GM19324 (cell line): Measurements from ENCODE around the gene HLA-DRB5.
"Not testable (repeated sequence)": the region's sequence is repeated elsewhere in the genome, so short reads cannot be mapped to it uniquely, and the experiment has no call there.

Source experiments
- ATAC-seq: cut with Tn5 transposase; IDR thresholded peaks from one replicate; pipeline ENCODE4 v1.9.1; 2021; ENCODE audit warnings: mild to moderate bottlenecking, moderate library complexity; ENCODE audit not compliant: unreplicated experiment, low FRiP score

The HLA-DRB5 gene

GRCh38 chr6:32529697-32530430 lies at the start of gene HLA-DRB5:
HLA-DRB5 (minus strand) TSS chr6:32530287; CDS start chr6:32530224, 63 bp downstream.
- ATAC-seq: peak; percentile 59

- ATAC-seq: no peak
These were observed 48.9 kb upstream of the HLA-DRB5 start for GRCh38 chr6:32578962-32579361.

DNA sequence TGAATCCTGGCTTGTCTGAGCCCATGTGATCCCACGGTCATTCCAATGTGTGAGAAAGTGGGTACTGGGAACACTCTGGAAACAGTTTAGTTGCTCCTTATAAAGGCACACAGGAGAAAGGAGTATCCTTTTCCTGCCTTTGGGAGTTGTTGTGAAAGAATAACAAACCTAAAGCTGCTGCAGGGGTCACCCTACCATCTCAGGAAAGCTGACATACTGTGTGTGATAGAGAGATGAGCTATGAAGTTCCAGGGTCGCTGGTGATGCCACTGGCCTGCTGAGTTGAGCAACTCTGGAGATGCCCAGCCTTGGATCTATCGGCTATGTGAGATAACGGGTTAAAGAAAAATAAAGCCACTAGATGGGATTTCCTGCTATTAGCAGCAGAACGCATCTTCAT lies 47.4 kb upstream of the HLA-DRB5 start:
- not testable (repeated sequence) for ATAC-seq

- ATAC-seq: no peak
These were observed 46.2 kb upstream of the HLA-DRB5 start for GRCh38 chr6:32576250-32576649.

DNA sequence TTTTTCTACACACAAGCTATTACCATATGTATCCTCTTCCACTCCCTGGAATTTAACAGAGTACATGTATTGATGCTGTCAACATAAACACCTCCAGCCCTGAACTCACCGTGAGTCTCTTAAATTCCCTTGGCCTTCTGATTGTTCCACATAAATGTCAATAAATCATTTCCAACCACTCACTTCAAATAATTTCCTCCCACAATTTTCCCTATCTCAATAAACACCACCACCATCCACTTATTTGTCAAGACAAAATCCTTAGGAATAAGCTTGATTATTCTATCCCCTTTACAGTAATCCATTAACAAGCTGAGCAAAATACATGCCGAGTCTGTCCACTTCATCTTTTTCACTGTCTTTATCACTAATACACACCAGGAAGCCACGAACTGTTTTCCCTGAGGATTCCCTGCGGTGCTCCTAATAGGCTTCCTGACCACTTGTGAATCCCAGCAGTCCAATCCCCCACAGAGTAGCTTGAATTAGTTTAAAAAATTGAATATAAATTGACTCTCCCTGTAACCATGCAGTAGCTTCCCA lies 40.3 kb upstream of the HLA-DRB5 start:
- no peak for ATAC-seq

- ATAC-seq: no peak
These were observed 38.5 kb upstream of the HLA-DRB5 start for GRCh38 chr6:32568561-32568960.

DNA sequence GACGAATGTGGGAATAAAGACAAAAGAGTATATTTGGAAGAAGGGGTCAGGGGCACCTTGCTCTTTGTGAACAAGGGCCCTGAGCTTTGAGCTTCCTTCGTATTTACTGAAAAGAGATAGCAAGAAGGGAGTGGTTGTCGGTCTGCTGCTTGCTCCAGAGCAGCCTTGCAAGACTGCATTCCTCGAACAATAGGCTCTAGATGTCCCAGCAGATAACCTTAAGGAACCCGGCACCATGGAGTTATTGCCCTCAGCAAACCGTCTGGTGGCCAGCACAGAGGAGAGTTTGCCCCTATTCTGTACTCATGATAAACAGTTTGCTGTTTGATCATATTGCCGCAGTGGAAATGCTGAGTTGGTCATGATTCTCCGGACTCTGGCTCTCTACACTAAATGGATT lies 36.9 kb upstream of the HLA-DRB5 start:
- no peak for ATAC-seq

DNA sequence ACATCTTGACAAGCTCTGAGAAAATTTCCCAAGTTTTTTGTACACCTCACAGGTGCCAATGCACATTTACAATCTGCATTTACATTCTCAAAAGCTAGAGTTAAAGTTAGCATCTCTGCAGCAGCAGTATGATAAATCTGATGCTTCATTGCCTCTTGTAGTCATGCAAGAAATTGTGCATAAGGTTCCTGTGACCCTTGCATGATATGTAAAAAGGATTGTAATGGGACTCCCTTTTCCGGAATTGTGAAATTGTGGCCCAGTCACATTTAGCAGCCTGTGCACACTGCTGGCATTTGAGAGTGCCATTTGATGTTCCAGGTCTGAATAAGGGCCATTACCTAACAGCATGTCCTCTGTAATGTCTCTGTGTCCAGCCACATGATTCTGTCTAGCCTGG lies 35.4 kb upstream of the HLA-DRB5 start:
- no peak for ATAC-seq

DNA sequence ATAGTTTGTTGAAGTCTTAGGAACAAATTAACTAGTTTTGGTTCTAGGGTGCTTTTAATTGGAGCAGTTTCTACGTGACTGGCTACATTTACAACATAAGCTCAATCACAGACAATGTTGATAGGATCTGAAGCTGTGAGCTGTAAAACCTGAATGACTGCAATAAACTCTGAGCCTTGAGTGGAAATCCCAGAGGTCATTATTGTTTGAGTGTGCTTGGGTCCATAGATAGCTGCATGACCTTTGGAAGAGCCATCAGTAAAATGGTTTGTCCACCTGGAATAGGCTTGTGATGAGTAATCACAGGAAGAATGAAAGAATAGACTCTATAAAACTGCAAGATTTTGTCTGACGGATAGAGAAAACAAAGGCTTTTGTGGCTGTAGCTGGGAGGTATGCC lies 32.9 kb upstream of the HLA-DRB5 start:
- ATAC-seq: no peak

GRCh38 chr6:32559747-32560146 lies 29.7 kb upstream of the HLA-DRB5 start:
- ATAC-seq: no peak

DNA sequence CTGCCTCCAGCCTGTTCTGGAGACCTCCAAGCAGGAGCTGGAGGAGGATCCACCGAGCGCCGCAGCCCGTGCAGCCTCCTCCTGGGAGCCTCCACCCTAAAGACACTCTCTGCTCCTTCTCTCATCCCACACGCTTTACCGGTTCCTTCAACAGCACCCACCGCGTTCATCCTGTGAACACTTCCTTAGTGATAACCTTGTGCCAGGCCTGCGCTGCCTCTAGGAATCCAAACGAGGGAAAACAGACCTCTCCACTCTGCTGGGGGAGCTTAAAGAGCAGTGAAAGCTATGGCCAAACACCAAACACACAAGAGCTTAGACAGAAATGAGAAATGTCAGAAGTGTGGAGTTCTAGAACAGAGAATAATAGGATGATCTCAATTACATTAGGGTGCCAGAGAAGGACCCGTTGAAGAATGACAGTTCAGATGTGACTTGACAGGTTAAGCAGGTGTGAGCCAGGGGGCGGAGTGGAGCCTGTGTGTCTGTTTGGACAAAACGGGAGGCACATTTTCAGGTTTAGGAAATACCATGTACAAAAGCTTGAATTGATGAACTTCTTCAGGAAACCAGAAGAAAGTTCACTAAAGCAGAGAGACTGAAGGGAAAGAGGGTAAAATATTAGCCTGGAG lies 28.5 kb upstream of the HLA-DRB5 start:
- ATAC-seq: no peak

- ATAC-seq: no peak
These were observed 24.3 kb upstream of the HLA-DRB5 start for GRCh38 chr6:32554116-32554965.

- ATAC-seq: no peak
These were observed 23.1 kb upstream of the HLA-DRB5 start for GRCh38 chr6:32553037-32553742.

DNA sequence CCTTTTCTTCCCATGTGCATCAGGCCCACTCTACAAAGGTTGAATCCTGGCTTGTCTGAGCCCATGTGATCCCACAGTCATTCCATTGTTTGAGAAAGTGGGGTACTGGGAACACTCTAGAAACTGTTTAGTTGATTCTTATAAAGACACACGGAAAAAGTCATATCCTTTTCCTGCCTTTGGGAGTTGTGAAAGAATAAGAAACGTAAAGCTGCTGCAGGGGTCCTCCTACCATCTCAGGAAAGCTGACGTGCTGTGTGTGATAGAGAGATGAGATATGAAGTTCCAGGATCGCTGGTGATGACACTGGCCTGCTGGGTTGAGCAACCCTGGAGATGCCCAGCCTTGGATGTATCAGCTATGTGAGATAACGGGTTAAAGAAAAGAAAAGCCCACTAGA lies 21.3 kb upstream of the HLA-DRB5 start:
- ATAC-seq: no peak

- ATAC-seq: no peak
These were observed 9.8 kb upstream of the HLA-DRB5 start for GRCh38 chr6:32539839-32540238.

GRCh38 chr6:32530431-32530793 lies 325 bp upstream of the HLA-DRB5 start:
- not testable (repeated sequence) for ATAC-seq

DNA sequence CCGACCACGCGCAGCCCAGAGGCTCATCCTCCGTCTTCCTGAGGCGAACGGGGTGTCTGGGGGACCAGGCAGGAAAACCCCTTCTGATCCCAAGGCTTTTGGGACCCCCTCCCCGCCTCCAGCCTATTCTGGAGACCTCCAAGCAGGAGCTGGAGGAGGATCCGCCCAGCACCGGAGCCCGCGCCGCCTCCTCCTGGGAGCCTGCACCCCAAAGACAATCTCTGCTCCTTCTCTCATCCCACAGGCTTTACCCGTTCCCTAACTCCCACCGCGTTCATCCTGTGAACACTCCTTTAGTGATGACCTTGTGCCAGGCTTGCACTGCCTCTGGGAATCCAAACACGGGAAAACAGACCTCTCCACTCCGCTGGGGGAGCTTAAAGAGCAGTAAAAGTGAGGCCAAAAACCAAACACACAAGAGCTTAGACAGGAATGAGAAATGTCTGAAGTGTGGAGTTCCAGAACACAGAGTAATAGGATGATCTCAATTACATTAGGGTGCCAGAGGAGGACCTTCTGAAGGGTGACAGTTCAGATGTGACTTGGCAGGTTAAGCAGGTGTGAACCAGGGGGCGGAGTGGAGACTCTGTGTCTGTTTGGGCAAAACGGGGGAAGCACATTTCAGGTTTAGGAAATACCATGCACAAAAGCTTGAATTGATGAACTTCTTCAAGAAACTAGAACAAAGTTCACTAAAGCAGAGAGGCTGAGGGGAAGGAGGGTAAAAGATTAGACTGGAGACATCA lies 7.6 kb downstream of the HLA-DRB5 start:
- ATAC-seq: no peak

- no peak for ATAC-seq
These were observed 10.2 kb downstream of the HLA-DRB5 start for GRCh38 chr6:32519910-32520258.

DNA sequence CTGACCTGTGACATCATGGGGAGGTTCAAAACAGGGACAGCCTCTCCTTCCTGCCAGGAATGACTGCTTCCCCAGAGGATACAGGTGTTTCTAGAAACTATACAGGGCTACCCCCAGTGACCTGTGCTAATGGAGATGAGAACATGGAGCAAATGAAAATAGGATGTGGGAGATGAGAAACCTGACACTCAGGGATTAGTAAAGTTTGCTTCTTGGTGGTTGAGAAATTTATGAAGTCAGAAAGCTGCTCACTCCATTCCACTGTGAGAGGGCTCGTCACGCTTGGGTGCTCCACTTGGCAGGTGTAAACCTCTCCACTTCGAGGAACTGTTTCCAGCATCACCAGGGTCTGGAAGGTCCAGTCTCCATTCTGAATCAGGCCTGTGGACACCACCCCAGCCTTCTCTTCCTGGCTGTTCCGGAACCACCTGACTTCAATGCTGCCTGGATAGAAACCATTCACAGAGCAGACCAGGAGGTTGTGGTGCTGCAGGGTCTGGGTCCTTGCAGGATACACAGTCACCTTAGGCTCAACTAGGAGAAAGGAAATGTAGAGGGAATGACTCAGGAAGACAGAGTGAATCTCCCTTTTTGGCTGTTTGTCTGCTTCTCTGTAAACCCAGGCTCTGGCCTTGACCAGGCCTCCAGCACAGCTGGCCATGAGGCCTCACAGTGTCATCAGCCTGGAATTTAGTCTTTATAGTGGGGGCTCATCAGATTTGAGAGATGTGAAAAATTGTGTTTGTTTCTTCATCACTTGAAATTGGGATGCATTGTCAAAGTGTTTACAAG lies 10.8 kb downstream of the HLA-DRB5 start:
- no peak for ATAC-seq
